Ishikawa (cell line): ENCODE measurements around the gene ZNF385D.

Source experiments
- CEBPB ChIP-seq: IDR thresholded peaks from 2 replicates; pipeline ENCODE4 v1.6.1; 2012
- EGR1 ChIP-seq: IDR thresholded peaks from 2 replicates; pipeline ENCODE4 v1.6.1; 2012
- EP300 ChIP-seq: IDR thresholded peaks from 2 replicates; pipeline ENCODE4 v1.6.1; 2012; ENCODE audit warnings: borderline replicate concordance
- FOXM1 ChIP-seq: IDR thresholded peaks from 2 replicates; pipeline ENCODE4 v1.6.1; 2012; ENCODE audit warnings: low read depth, borderline replicate concordance
- NFIC ChIP-seq: IDR thresholded peaks from 2 replicates; pipeline ENCODE4 v1.6.1; 2012
- RAD21 ChIP-seq: IDR thresholded peaks from 2 replicates; pipeline ENCODE4 v1.6.1; 2012; ENCODE audit warnings: low read depth
- REST ChIP-seq: IDR thresholded peaks from 2 replicates; pipeline ENCODE4 v1.6.1; 2012; ENCODE audit warnings: low read depth, mild to moderate bottlenecking
- TAF1 ChIP-seq: IDR thresholded peaks from 2 replicates; pipeline ENCODE4 v1.6.1; 2012; ENCODE audit warnings: low read depth, mild to moderate bottlenecking
- TCF12 ChIP-seq: IDR thresholded peaks from 2 replicates; pipeline ENCODE4 v1.6.1; 2012; ENCODE audit warnings: low read depth
- TEAD4 ChIP-seq: IDR thresholded peaks from 2 replicates; pipeline ENCODE4 v1.6.1; 2012
- YY1 ChIP-seq: IDR thresholded peaks from 2 replicates; pipeline ENCODE4 v1.6.1; 2012; ENCODE audit warnings: low read depth
- ZBTB7A ChIP-seq: IDR thresholded peaks from 2 replicates; pipeline ENCODE4 v1.6.1; 2012; ENCODE audit warnings: low read depth
- TF ChIP-seq, protein P1 (sequence below): IDR thresholded peaks from 2 replicates; pipeline ENCODE4 v1.6.1; 2012

GRCh38 chr3:21517184-21517583 lies 233.8 kb downstream of the ZNF385D start:
- no peak for TF ChIP-seq ZBTB7A
- no peak for TF ChIP-seq EP300
- TF ChIP-seq CEBPB = no peak
- no peak for TF ChIP-seq NFIC
- TF ChIP-seq FOXM1 = no peak
- no peak for TF ChIP-seq YY1
- no peak for TF ChIP-seq REST
- no peak for TF ChIP-seq TEAD4
- TF ChIP-seq TAF1 = no peak
- TF ChIP-seq RAD21 = no peak
- TF ChIP-seq, protein P1, sequence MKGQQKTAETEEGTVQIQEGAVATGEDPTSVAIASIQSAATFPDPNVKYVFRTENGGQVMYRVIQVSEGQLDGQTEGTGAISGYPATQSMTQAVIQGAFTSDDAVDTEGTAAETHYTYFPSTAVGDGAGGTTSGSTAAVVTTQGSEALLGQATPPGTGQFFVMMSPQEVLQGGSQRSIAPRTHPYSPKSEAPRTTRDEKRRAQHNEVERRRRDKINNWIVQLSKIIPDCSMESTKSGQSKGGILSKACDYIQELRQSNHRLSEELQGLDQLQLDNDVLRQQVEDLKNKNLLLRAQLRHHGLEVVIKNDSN = no peak
- TF ChIP-seq EGR1 = no peak
- no peak for TF ChIP-seq TCF12
